Mesendoderm (in vitro differentiated cells): ENCODE data around the gene FASN.

ENCODE experiments used
- DNase-seq: peaks from one replicate; pipeline ENCODE4 v3.0.0; 2013
- H2AK5ac ChIP-seq: 2 replicates; pipeline ENCODE4 v1.6.1; 2013; ENCODE audit warnings: low read length, inconsistent platforms
- H2BK120ac ChIP-seq: 2 replicates; pipeline ENCODE4 v1.6.1; 2013; ENCODE audit warnings: low read depth, mild to moderate bottlenecking, low read length, moderate library complexity, mixed read lengths
- H2BK15ac ChIP-seq: replicated peaks from 2 replicates; pipeline ENCODE4 v1.6.1; 2013; ENCODE audit warnings: low read depth, mild to moderate bottlenecking, moderate library complexity
- H2BK5ac ChIP-seq: 2 replicates; pipeline ENCODE4 v1.6.1; 2013; ENCODE audit warnings: low read length, inconsistent platforms
- H3K18ac ChIP-seq: 2 replicates; pipeline ENCODE4 v1.6.1; 2013; ENCODE audit warnings: mild to moderate bottlenecking, low read length, mixed read lengths
- H3K23ac ChIP-seq: one replicate; pipeline ENCODE4 v1.6.1; 2013; ENCODE audit warnings: low read length
- H3K27ac ChIP-seq: 2 replicates; pipeline ENCODE4 v1.5.1; 2013; ENCODE audit warnings: low read depth, mild to moderate bottlenecking, inconsistent platforms, low read length, moderate library complexity
- H3K27me3 ChIP-seq: 2 replicates; pipeline ENCODE4 v1.6.1; 2013; ENCODE audit warnings: low read length, control low read depth, mild to moderate bottlenecking, inconsistent platforms; ENCODE audit not compliant: insufficient read depth, poor library complexity
- H3K36me3 ChIP-seq: 2 replicates; pipeline ENCODE4 v1.6.1; 2013; ENCODE audit warnings: low read length, inconsistent platforms; ENCODE audit not compliant: control insufficient read depth, insufficient read depth
- H3K4ac ChIP-seq: one replicate; pipeline ENCODE4 v1.6.1; 2013; ENCODE audit warnings: low read depth, mild to moderate bottlenecking, low read length, moderate library complexity
- H3K4me1 ChIP-seq: 2 replicates; pipeline ENCODE4 v1.6.1; 2013; ENCODE audit warnings: low read depth, low read length, inconsistent platforms; ENCODE audit not compliant: control insufficient read depth
- H3K4me2 ChIP-seq: 2 replicates; pipeline ENCODE4 v1.6.1; 2013; ENCODE audit warnings: low read length
- H3K4me3 ChIP-seq: 2 replicates; pipeline ENCODE4 v1.5.1; 2013; ENCODE audit warnings: mild to moderate bottlenecking, low read length
- H3K56ac ChIP-seq: one replicate; pipeline ENCODE4 v1.6.1; 2013; ENCODE audit warnings: low read length
- H3K79me1 ChIP-seq: 2 replicates; pipeline ENCODE4 v1.6.1; 2013; ENCODE audit warnings: low read length, inconsistent platforms
- H3K79me2 ChIP-seq: 2 replicates; pipeline ENCODE4 v1.6.1; 2013; ENCODE audit warnings: mild to moderate bottlenecking, low read length; ENCODE audit not compliant: control insufficient read depth, insufficient read depth
- H3K9ac ChIP-seq: 2 replicates; pipeline ENCODE4 v1.6.1; 2013; ENCODE audit warnings: low read length, inconsistent platforms
- H4K5ac ChIP-seq: one replicate; pipeline ENCODE4 v1.6.1; 2013; ENCODE audit warnings: low read length
- H4K8ac ChIP-seq: one replicate; pipeline ENCODE4 v1.6.1; 2013; ENCODE audit warnings: low read depth, mild to moderate bottlenecking, control low read depth, low read length, moderate library complexity
- WGBS: extraction: QIAGEN DNeasy Blood & Tissue Kit; methylation state at CpG from one replicate; pipeline ENCODE4 v1.1.7; 2013; ENCODE audit warnings: low lambda C conversion rate, missing lambda C conversion rate; ENCODE audit not compliant: insufficient coverage; ENCODE audit errors: extremely low coverage; 5-methylcytosine and 5-hydroxymethylcytosine counted together

FASN gene

GRCh38 chr17:82127315-82127595 lies 29.2 kb upstream of the FASN start:
- no peak overlapping the region for H3K27ac ChIP-seq
- no peak overlapping the region for H4K8ac ChIP-seq
- H2BK120ac ChIP-seq: no peak overlapping the region
- H3K4me1 ChIP-seq: no peaks in the 10 kb centered on the region
- H3K9ac ChIP-seq: no peak overlapping the region
- H3K4me3 ChIP-seq: no peak overlapping the region
- no peak overlapping the region for H2BK5ac ChIP-seq
- no peaks in the 10 kb centered on the region for H3K79me2 ChIP-seq
- H2AK5ac ChIP-seq: no peak overlapping the region
- H4K5ac ChIP-seq: no peak overlapping the region
- no peaks in the 10 kb centered on the region for H3K36me3 ChIP-seq
- no CpG with 5 or more reads among the region's 11 CpGs for WGBS
- H2BK15ac ChIP-seq: no peak overlapping the region
- H3K4me2 ChIP-seq: no peak overlapping the region
- no peaks in the 10 kb centered on the region for H3K79me1 ChIP-seq
- no peak overlapping the region for H3K23ac ChIP-seq
- DNase-seq: no peak
- no peaks in the 10 kb centered on the region for H3K27me3 ChIP-seq
- no peak overlapping the region for H3K18ac ChIP-seq
- no peak overlapping the region for H3K4ac ChIP-seq
- H3K56ac ChIP-seq: no peak overlapping the region

GRCh38 chr17:82126556-82127314 lies 28.7 kb upstream of the FASN start:
- DNase-seq: no peak
- Histone ChIP-seq H3K4me3 (no peak overlapping the region), H3K36me3 (no peaks in the 10 kb centered on the region), H3K18ac (no peak overlapping the region), H3K79me2 (no peaks in the 10 kb centered on the region), H4K5ac (no peak overlapping the region), H3K56ac (no peak overlapping the region), H3K9ac (no peak overlapping the region), H3K79me1 (no peaks in the 10 kb centered on the region), H3K4me2 (no peak overlapping the region), H3K27ac (no peak overlapping the region), H3K4me1 (no peaks in the 10 kb centered on the region), H3K4ac (no peak overlapping the region), H2BK5ac (no peak overlapping the region), H2BK120ac (no peak overlapping the region), H3K23ac (no peak overlapping the region), H3K27me3 (no peaks in the 10 kb centered on the region), H4K8ac (no peak overlapping the region), H2AK5ac (no peak overlapping the region), H2BK15ac (no peak overlapping the region)
- WGBS: no CpG with 5 or more reads among the region's 35 CpGs

GRCh38 chr17:82124101-82124500 lies 26.1 kb upstream of the FASN start:
- H3K36me3 ChIP-seq: no peaks in the 10 kb centered on the region
- no peak overlapping the region for H3K4me3 ChIP-seq
- no peak overlapping the region for H2BK120ac ChIP-seq
- H3K56ac ChIP-seq: no peak overlapping the region
- no peak overlapping the region for H3K4me2 ChIP-seq
- no peak overlapping the region for H2BK15ac ChIP-seq
- no peaks in the 10 kb centered on the region for H3K79me1 ChIP-seq
- H4K8ac ChIP-seq: no peak overlapping the region
- no peak overlapping the region for H3K18ac ChIP-seq
- no peak for DNase-seq
- no peak overlapping the region for H3K9ac ChIP-seq
- no peak overlapping the region for H3K27ac ChIP-seq
- H2BK5ac ChIP-seq: no peak overlapping the region
- peaks cover 3% of the 10 kb centered on the region for H3K4me1 ChIP-seq
- WGBS: no CpG with 5 or more reads among the region's 4 CpGs
- no peaks in the 10 kb centered on the region for H3K79me2 ChIP-seq
- no peak overlapping the region for H3K23ac ChIP-seq
- H3K27me3 ChIP-seq: no peaks in the 10 kb centered on the region
- H3K4ac ChIP-seq: no peak overlapping the region
- H4K5ac ChIP-seq: no peak overlapping the region
- no peak overlapping the region for H2AK5ac ChIP-seq

- Histone ChIP-seq H3K23ac (no peak overlapping the region), H3K79me1 (no peaks in the 10 kb centered on the region), H3K4ac (no peak overlapping the region), H3K4me1 (peaks cover 8% of the 10 kb centered on the region), H3K18ac (no peak overlapping the region), H4K8ac (no peak overlapping the region), H3K4me2 (no peak overlapping the region), H3K4me3 (no peak overlapping the region), H2BK5ac (no peak overlapping the region), H2BK120ac (no peak overlapping the region), H3K36me3 (no peaks in the 10 kb centered on the region), H2BK15ac (no peak overlapping the region), H3K27me3 (no peaks in the 10 kb centered on the region), H3K9ac (no peak overlapping the region), H2AK5ac (no peak overlapping the region), H4K5ac (no peak overlapping the region), H3K56ac (no peak overlapping the region), H3K27ac (no peak overlapping the region), H3K79me2 (no peaks in the 10 kb centered on the region)
- DNase-seq: no peak
- no CpG with 5 or more reads among the region's 32 CpGs for WGBS
Measured at GRCh38 chr17:82121660-82122629, 23.9 kb upstream of the FASN start.

DNA sequence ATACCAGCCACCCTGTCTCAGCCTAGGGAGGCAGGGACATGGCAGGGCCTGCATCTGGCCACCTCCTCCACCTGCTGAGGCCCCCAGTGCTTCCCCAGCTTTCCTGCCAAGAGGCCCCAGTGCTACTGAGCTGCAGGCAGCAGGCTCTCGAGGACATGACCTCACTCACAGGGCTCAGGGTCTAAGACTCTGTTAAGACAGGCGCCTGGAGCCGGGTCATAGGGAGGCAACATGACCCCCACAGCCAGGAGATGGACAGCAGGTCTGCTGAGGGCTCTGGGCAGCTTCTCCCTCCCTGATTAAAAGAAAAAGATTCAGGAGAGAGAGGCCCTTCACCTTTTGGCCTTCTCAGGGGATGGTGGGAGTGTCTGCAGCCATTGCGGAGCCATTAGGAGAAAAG lies 23.2 kb upstream of the FASN start:
- Histone ChIP-seq H3K18ac (no peak overlapping the region), H2AK5ac (no peak overlapping the region), H3K27ac (no peak overlapping the region), H3K4me3 (no peak overlapping the region), H2BK5ac (no peak overlapping the region), H3K56ac (no peak overlapping the region), H3K79me1 (no peaks in the 10 kb centered on the region), H3K36me3 (no peaks in the 10 kb centered on the region), H2BK120ac (no peak overlapping the region), H4K8ac (no peak overlapping the region), H3K4me2 (no peak overlapping the region), H2BK15ac (no peak overlapping the region), H3K23ac (no peak overlapping the region), H3K9ac (no peak overlapping the region), H3K27me3 (no peaks in the 10 kb centered on the region), H3K4ac (no peak overlapping the region), H4K5ac (no peak overlapping the region), H3K4me1 (peaks cover 12% of the 10 kb centered on the region), H3K79me2 (no peaks in the 10 kb centered on the region)
- no CpG with 5 or more reads among the region's 4 CpGs for WGBS
- DNase-seq: no peak
